Measurements from ENCODE around the gene TMEM183A.

Gene TMEM183A, protein sequence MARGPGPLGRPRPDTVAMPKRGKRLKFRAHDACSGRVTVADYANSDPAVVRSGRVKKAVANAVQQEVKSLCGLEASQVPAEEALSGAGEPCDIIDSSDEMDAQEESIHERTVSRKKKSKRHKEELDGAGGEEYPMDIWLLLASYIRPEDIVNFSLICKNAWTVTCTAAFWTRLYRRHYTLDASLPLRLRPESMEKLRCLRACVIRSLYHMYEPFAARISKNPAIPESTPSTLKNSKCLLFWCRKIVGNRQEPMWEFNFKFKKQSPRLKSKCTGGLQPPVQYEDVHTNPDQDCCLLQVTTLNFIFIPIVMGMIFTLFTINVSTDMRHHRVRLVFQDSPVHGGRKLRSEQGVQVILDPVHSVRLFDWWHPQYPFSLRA

DNA sequence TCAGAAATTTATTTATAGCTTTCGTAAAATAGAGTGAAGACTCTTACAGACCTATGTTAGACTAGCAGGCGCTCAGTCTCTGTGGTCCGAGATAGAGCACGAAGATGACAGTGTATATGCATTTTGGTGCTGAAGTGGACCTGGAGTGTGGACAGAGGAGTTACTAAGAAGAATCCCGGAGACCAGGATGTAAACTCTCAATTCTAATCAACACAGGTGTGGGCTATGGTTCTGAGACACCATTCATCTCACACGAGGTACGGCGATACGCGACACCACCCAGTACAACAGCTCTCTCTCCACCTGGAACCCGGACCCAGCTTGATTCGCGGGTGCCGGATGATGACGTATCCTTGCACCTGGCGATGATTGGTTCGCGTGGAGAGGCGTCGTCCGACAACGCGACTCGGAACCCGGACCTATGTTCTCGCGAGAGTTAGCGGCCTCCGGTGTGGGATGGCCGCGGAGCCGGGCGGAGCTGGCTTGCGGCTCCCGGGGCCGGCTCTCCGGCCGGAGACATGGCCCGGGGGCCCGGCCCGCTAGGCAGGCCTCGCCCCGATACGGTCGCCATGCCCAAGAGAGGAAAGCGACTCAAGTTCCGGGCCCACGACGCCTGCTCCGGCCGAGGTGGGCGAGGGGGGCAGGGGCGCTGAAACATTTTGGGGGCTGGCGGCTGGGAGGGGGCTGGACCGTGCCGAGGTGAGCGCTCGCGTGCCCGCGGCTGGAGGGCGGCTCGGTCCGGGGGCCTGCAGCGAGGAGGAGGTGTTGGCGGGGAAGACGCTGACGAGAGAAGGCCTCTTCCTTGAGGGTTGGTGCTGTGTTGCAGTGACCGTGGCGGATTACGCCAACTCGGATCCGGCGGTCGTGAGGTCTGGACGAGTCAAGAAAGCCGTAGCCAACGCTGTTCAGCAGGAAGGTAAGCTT lies at the start of gene TMEM183A:
Gene TMEM183A (plus strand): TSS at position 427 of the 924 bp plus-strand sequence. CDS start 92 bp downstream, at position 519.
- DNase-seq (ENCODE audit: low read depth): peak; percentile 95
- TF ChIP-seq, protein P1, sequence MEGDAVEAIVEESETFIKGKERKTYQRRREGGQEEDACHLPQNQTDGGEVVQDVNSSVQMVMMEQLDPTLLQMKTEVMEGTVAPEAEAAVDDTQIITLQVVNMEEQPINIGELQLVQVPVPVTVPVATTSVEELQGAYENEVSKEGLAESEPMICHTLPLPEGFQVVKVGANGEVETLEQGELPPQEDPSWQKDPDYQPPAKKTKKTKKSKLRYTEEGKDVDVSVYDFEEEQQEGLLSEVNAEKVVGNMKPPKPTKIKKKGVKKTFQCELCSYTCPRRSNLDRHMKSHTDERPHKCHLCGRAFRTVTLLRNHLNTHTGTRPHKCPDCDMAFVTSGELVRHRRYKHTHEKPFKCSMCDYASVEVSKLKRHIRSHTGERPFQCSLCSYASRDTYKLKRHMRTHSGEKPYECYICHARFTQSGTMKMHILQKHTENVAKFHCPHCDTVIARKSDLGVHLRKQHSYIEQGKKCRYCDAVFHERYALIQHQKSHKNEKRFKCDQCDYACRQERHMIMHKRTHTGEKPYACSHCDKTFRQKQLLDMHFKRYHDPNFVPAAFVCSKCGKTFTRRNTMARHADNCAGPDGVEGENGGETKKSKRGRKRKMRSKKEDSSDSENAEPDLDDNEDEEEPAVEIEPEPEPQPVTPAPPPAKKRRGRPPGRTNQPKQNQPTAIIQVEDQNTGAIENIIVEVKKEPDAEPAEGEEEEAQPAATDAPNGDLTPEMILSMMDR (IDR thresholded peaks at IDR 0.05; ENCODE audit: control insufficient read depth, extremely low read depth, insufficient read depth): no peak
- H3K4me3 ChIP-seq (ENCODE audit: low read depth, low read length): peak within 1 kb of the TSS; percentile 77

DNA sequence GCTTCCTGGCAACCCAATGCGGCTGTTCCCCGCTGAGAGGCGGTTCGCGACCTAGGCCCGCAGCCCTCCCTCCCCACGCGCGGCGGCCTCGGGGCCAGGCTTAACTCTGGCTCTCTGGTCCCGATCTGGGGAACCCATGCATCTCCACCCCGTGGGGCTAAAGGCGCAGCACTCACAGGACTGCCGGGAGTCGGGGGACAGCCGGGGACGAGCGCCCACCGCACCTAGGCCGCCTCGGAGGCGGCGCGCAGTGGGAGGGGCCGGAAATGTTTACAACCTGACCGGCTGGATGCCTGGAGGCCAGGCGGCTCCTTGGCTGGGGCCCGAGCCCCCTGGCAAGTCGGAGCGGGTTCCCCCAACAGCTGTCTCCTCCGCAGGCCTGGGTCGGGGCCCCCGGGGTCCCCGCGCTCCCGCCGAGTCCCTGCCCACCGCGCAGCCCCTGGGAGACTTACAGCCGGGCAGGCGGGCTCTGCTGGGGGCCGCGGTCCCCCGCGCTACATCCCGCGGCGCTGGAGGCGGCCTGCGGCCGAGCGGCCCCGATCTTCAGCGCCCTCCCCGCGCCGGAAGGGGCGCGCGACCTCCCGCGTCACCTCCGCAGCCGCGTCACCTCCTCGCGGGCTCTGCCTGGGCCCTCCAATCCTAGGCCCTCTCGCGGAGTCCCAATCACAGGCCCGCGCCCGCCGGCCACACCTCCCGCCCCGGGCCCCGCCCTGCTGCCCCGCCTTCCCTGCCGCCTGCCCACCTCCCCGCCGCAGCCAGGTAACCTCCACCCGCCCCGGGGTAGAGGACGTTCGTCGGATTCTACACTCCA lies 49.2 kb upstream of the TMEM183A start, which contains the start of gene ADIPOR1:
Gene ADIPOR1 (minus strand): TSS at position 580 of the 811 bp plus-strand sequence. CDS start 7,242 bp downstream, outside the sequence.
- TF ChIP-seq, protein P1 (IDR thresholded peaks at IDR 0.05; ENCODE audit: control insufficient read depth, extremely low read depth, insufficient read depth): no peak

DNA sequence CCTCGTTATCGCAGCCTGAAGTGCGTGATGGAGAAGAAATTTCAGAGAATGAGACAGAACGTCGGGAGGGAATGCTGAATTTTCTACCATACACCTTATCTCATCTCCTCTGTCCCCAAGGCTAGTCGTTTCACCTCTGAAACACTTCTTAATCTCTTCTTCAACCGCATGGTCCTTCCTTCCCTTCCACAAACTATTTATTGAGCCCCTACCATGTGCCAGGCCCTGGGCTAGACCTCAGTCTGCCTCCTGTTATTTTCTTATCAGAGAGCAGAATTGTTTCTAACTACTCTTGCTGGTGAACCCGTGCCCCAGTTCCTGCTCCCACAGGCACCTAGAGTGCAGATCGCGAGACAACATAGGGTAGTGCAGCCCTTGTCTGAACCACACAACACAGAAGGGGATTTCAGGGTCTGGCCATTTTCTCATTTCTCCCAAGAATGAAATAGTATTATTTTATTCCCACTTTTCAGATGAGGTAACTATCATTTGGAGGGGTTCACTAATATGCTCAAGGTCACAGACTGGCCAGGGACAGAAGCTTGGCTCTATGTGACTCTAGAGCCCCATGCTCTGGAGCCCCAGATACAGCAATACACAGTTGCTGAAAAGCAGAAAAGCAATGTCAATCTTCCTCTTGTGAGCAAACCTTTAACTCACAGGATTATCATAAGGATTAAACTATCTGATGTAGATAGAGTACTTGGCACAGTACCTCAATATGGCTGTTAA lies 48.5 kb upstream of the TMEM183A start:
- peak overlapping the region; percentile 92 for H3K4me3 ChIP-seq (ENCODE audit: low read depth, low read length)
- TF ChIP-seq, protein P1 (IDR thresholded peaks at IDR 0.05; ENCODE audit: control insufficient read depth, extremely low read depth, insufficient read depth): no peak
- DNase-seq (ENCODE audit: low read depth): no peak

More for the DNA sequence above, 49.2 kb upstream of the TMEM183A start, which contains the start of gene ADIPOR1:
- peak; percentile 53 for DNase-seq (ENCODE audit: low read depth)
- peak within 1 kb of the TSS; percentile 92 for H3K4me3 ChIP-seq (ENCODE audit: low read depth, low read length)

DNA sequence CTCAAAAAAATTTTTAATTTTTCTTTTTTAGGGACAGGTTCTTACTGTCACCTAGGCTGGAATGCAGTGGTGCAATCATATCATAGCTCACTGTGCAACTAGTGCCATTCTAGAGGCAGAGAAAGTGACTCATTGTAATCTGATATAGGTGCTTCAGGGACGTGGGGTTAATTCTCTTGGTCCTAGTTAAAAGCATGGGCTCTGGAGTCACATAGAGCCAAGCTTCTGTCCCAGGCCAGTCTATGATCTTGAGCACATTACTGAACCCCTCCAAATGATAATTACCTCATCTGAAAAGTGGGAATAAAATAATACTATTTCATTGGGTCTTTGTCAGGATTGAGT lies 47.9 kb upstream of the TMEM183A start:
- no peak overlapping the region for H3K4me3 ChIP-seq (ENCODE audit: low read depth, low read length)
- TF ChIP-seq, protein P1 (IDR thresholded peaks at IDR 0.05; ENCODE audit: control insufficient read depth, extremely low read depth, insufficient read depth): no peak
- DNase-seq (ENCODE audit: low read depth): no peak

DNA sequence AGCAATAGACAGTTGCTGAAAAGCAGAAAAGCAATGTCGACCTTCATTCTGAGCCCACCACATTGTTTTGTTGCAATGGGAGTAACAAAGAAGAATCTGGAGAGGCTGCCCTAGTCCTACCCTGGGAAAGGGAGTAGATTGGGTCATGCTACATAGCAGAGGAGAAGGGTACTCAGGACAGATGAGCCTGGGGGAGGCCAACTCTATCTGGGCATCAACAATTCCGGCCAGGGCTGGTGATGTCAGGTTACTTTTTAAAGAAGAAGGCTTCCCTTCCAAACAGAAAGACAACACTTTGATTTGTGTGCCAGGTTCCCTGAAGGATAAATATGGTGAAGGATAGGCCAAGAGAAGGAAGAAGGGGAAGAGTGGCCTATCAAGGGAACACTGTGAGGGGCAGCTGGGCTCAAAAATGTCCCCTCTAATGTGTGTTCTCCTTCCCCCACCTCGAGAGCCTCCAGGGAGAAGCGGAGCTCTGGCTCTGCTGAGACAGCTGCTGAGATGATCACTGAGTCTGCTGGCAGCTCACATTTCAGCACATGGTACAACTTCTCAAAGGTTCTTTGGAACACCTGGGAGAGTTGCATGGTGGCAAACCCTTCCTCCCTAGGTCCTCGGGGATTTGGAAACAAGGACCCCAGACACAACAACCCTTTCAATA lies 45.8 kb upstream of the TMEM183A start:
- H3K4me3 ChIP-seq (ENCODE audit: low read depth, low read length): no peak overlapping the region
- TF ChIP-seq, protein P1 (IDR thresholded peaks at IDR 0.05; ENCODE audit: control insufficient read depth, extremely low read depth, insufficient read depth): no peak
- no peak for DNase-seq (ENCODE audit: low read depth)

All from LNCaP clone FGC (cell line).